Caco-2 (cell line): ENCODE measurements around the gene LCNL1. TPM values are rescaled to one million over a fixed set of nuclear protein-coding genes. Genes with fewer than 3 reads are reported as not detected.

Experiments used
- BruUV-seq: library from RNA; stranded (reverse); fragments of 400-500 nt; replicated peaks from 2 replicates; lab custom pipeline; 2021; lab: Mats Ljungman, UMichigan
- CTCF ChIA-PET: fragments of 300-600 bp; sonication (Branson Sonifier 250); formaldehyde crosslinking; loops from one replicate; lab custom pipeline; 2022; ENCODE audit warnings: antibody characterized with exemption; lab: Charles Lee
- POLR2A ChIA-PET: fragments of 300-600 bp; sonication (Branson Sonifier 250); formaldehyde crosslinking; loops from one replicate; lab custom pipeline; 2022; ENCODE audit warnings: antibody characterized with exemption; lab: Charles Lee
- DNase-seq, 2 experiments: peaks; one replicate each; pipeline versions ENCODE4 v3.0.0 to v3.0.0-alpha.2; 2020 to 2022
- H3K27me3 ChIP-seq: replicated peaks from 2 replicates; pipeline ENCODE4 v1.6.0; 2011; ENCODE audit warnings: low read length; ENCODE audit not compliant: control insufficient read depth, insufficient read depth
- H3K36me3 ChIP-seq: 2 replicates; pipeline ENCODE4 v1.5.1; 2011; ENCODE audit warnings: low read length; ENCODE audit not compliant: control insufficient read depth, insufficient read depth
- H3K4me1 ChIP-seq: fragments of 250-450 bp; sonication (Bioruptor Pico); 2 replicates; pipeline ENCODE4 v1.5.1; 2020; ENCODE audit warnings: mild to moderate bottlenecking
- H3K4me3 ChIP-seq: 2 replicates; pipeline ENCODE4 v1.5.1; 2011; ENCODE audit warnings: low read depth, mild to moderate bottlenecking, control low read depth, low read length
- H3K9me3 ChIP-seq: fragments of 250-450 bp; sonication (Bioruptor Pico); 2 replicates; pipeline ENCODE4 v1.5.1; 2020; ENCODE audit warnings: mild to moderate bottlenecking, moderate library complexity
- H3K27ac Mint-ChIP-seq: one replicate; pipeline ENCODE4 v1.8.0; 2022; ENCODE audit warnings: mixed read lengths; ENCODE audit not compliant: unreplicated experiment
- H3K27me3 Mint-ChIP-seq: one replicate; pipeline ENCODE4 v1.8.0; 2022; ENCODE audit warnings: mixed read lengths; ENCODE audit not compliant: insufficient read depth, unreplicated experiment
- H3K36me3 Mint-ChIP-seq: one replicate; pipeline ENCODE4 v1.8.0; 2022; ENCODE audit warnings: mild to moderate bottlenecking, mixed read lengths; ENCODE audit not compliant: insufficient read depth, unreplicated experiment
- H3K4me1 Mint-ChIP-seq: one replicate; pipeline ENCODE4 v1.8.0; 2022; ENCODE audit warnings: low read depth, mixed read lengths; ENCODE audit not compliant: unreplicated experiment
- H3K4me3 Mint-ChIP-seq: one replicate; pipeline ENCODE4 v1.8.0; 2022; ENCODE audit warnings: mild to moderate bottlenecking, moderate library complexity, mixed read lengths; ENCODE audit not compliant: unreplicated experiment
- H3K9me3 Mint-ChIP-seq: one replicate; pipeline ENCODE4 v1.8.0; 2022; ENCODE audit warnings: mixed read lengths; ENCODE audit not compliant: unreplicated experiment
- intact Hi-C: fragments of 100-400 bp; cut with micrococcal nuclease; formaldehyde crosslinking; loops from one replicate; pipeline ENCODE4 v1.10.0; 2022; ENCODE audit not compliant: unreplicated experiment
- total RNA-seq: library from RNA; stranded (reverse); gene quantifications from 2 replicates; pipeline ENCODE4 v1.2.3, GENCODE V29; 2022
- TF ChIP-seq, protein P1 (sequence below), 2 experiments: fragments of 200-600 bp in 1 of 2; IDR thresholded peaks; 1 replicate in 1 of 2; 2 replicates in 1 of 2; pipeline versions ENCODE4 v1.5.1 to v1.8.0; 2011 to 2022; ENCODE audit warnings: antibody characterized with exemption in 1 of 2, control low read depth in 1 of 2, inconsistent platforms in 1 of 2, low read depth in 1 of 2, low read length in 1 of 2, mild to moderate bottlenecking in 1 of 2, moderate library complexity in 1 of 2; ENCODE audit not compliant: insufficient read depth in 1 of 2, severe bottlenecking in 1 of 2, unreplicated experiment in 1 of 2

Gene LCNL1
- total RNA-seq, 1 experiment from 2014 or later: not detected

DNA sequence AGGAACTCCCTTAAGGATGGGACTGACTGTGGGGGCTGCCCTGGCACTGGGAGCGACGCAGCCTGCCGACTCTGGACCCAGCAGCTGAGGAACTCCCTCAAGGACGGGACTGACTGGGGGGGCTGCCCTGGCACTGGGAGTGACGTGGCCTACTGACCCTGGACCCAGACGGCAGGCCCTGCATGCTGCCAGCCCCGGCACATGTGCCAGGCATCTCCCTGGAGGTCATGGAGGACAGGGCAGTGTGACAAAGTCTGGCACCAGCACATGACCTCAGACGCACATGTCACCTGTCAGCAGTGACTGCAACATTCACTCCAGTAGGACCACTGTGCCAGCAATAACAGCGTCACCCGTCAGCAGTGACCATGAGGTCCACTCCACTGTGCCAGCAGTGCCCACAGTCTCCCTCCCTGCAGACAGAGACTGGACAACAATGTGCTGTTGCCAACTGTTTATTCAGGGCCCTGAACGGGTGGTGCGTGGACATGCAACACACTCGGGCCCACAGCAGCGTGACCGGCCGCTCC, 42.7 kb upstream of the LCNL1 start:
- no peaks in the 10 kb centered on the region for H3K27me3 Mint-ChIP-seq
- H3K36me3 ChIP-seq: peaks cover 1% of the 10 kb centered on the region
- TF ChIP-seq, protein P1, sequence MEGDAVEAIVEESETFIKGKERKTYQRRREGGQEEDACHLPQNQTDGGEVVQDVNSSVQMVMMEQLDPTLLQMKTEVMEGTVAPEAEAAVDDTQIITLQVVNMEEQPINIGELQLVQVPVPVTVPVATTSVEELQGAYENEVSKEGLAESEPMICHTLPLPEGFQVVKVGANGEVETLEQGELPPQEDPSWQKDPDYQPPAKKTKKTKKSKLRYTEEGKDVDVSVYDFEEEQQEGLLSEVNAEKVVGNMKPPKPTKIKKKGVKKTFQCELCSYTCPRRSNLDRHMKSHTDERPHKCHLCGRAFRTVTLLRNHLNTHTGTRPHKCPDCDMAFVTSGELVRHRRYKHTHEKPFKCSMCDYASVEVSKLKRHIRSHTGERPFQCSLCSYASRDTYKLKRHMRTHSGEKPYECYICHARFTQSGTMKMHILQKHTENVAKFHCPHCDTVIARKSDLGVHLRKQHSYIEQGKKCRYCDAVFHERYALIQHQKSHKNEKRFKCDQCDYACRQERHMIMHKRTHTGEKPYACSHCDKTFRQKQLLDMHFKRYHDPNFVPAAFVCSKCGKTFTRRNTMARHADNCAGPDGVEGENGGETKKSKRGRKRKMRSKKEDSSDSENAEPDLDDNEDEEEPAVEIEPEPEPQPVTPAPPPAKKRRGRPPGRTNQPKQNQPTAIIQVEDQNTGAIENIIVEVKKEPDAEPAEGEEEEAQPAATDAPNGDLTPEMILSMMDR (IDR thresholded peaks at IDR 0.05; ENCODE audit: insufficient read depth in 1 of 2, low read depth in 1 of 2, low read length in 1 of 2, severe bottlenecking in 1 of 2, unreplicated experiment in 1 of 2): no peak
- no peak overlapping the region for H3K4me3 Mint-ChIP-seq
- no TSS peak for BruUV-seq
- no peaks in the 10 kb centered on the region for H3K4me1 Mint-ChIP-seq
- H3K9me3 Mint-ChIP-seq: no peaks in the 10 kb centered on the region
- intact Hi-C loops: loop anchor here (10.0 kb wide), 1 partner anchor 95 kb away; the partner anchor contains the start of genes AJM1 and PHPT1
- ChIA-PET POLR2A (no interaction called here), CTCF (no interaction called here)
- H3K4me3 ChIP-seq: no peak overlapping the region
- no peaks in the 10 kb centered on the region for H3K27me3 ChIP-seq
- peak in 1 of 2 experiments; percentile 39 for DNase-seq
- H3K4me1 ChIP-seq: peaks cover 12% of the 10 kb centered on the region
- H3K36me3 Mint-ChIP-seq: peaks cover 82% of the 10 kb centered on the region
- peak overlapping the region; percentile 26 for H3K27ac Mint-ChIP-seq
- no peaks in the 10 kb centered on the region for H3K9me3 ChIP-seq

- BruUV-seq: no TSS peak
- peak in 1 of 2 experiments; percentile 30 for DNase-seq
- Histone ChIP-seq H3K9me3 (no peaks in the 10 kb centered on the region), H3K36me3 (peaks cover 1% of the 10 kb centered on the region), H3K27me3 (no peaks in the 10 kb centered on the region), H3K4me1 (peaks cover 18% of the 10 kb centered on the region), H3K4me3 (no peak overlapping the region)
- Mint-ChIP-seq H3K27ac (peak overlapping the region; percentile 61), H3K4me1 (no peaks in the 10 kb centered on the region), H3K9me3 (no peaks in the 10 kb centered on the region), H3K27me3 (no peaks in the 10 kb centered on the region), H3K4me3 (no peak overlapping the region), H3K36me3 (peaks cover 83% of the 10 kb centered on the region)
- intact Hi-C loops: loop anchor here (10.0 kb wide), 1 partner anchor 96 kb away; the partner anchor contains the start of genes AJM1 and PHPT1
- POLR2A ChIA-PET: no interaction called here
- CTCF ChIA-PET: no interaction called here
- TF ChIP-seq, protein P1 (IDR thresholded peaks at IDR 0.05; ENCODE audit: insufficient read depth in 1 of 2, low read depth in 1 of 2, low read length in 1 of 2, severe bottlenecking in 1 of 2, unreplicated experiment in 1 of 2): no peak
Measured at GRCh38 chr9:136940526-136941230, 42.1 kb upstream of the LCNL1 start.

- ChIA-PET CTCF (no interaction called here), POLR2A (no interaction called here)
- BruUV-seq: no TSS peak
- no peaks in the 10 kb centered on the region for H3K9me3 ChIP-seq
- peaks cover 80% of the 10 kb centered on the region for H3K36me3 Mint-ChIP-seq
- H3K36me3 ChIP-seq: peaks cover 1% of the 10 kb centered on the region
- H3K27ac Mint-ChIP-seq: peak overlapping the region; percentile 61
- H3K27me3 ChIP-seq: no peaks in the 10 kb centered on the region
- no peak overlapping the region for H3K4me3 ChIP-seq
- intact Hi-C loops: loop anchor here (10.0 kb wide), 1 partner anchor 97 kb away; the partner anchor contains the start of genes AJM1 and PHPT1
- H3K4me1 ChIP-seq: peaks cover 26% of the 10 kb centered on the region
- no peaks in the 10 kb centered on the region for H3K27me3 Mint-ChIP-seq
- H3K4me1 Mint-ChIP-seq: no peaks in the 10 kb centered on the region
- no peaks in the 10 kb centered on the region for H3K9me3 Mint-ChIP-seq
- H3K4me3 Mint-ChIP-seq: peak overlapping the region; percentile 31
- TF ChIP-seq, protein P1 (IDR thresholded peaks at IDR 0.05; ENCODE audit: insufficient read depth in 1 of 2, low read depth in 1 of 2, low read length in 1 of 2, severe bottlenecking in 1 of 2, unreplicated experiment in 1 of 2): no peak
- DNase-seq: peak in 1 of 2 experiments; percentile 28
Measured at GRCh38 chr9:136941231-136942111, 41.3 kb upstream of the LCNL1 start.
